ENCODE results near the gene LHX3. TPM values are rescaled to one million over a fixed set of nuclear protein-coding genes. Genes with fewer than 3 reads are reported as not detected.

The LHX3 gene
- total and polyA plus RNA-seq, 8 donors = not detected

- no peak for TF ChIP-seq CTCF (IDR thresholded peaks at IDR 0.05)
- no peaks in the 10 kb centered on the region for H3K36me3 ChIP-seq
- no peak overlapping the region for H3K27ac ChIP-seq
- peak in 1 of 6 donors; percentile 56 for DNase-seq
- no peaks in the 10 kb centered on the region for H3K9me3 ChIP-seq
- FAIRE-seq = no peak
- 42 to 44% methylated on average over 19 of the region's 19 CpGs for WGBS, 2 donors
- H3K4me1 ChIP-seq = no peaks in the 10 kb centered on the region
- no peak overlapping the region for H3K4me3 ChIP-seq
- intact Hi-C loops (cut with DNase I) = no loop called here
- peaks cover 0 to 42% (median 16%) of the 10 kb centered on the region in 4 donors for H3K27me3 ChIP-seq
- no peak for ATAC-seq
These were observed 4.5 kb downstream of the LHX3 start for GRCh38 chr9:136200424-136200823.

GRCh38 chr9:136199391-136200288 is 5.3 kb downstream of the LHX3 start:
- TF ChIP-seq CTCF (IDR thresholded peaks at IDR 0.05) = no peak
- intact Hi-C loops (cut with DNase I) = no loop called here
- no peaks in the 10 kb centered on the region for H3K36me3 ChIP-seq
- FAIRE-seq = no peak
- H3K4me3 ChIP-seq = no peak overlapping the region
- WGBS, 2 donors = 8% methylated on average over 71 of the region's 71 CpGs
- peaks cover 0 to 37% (median 15%) of the 10 kb centered on the region in 4 donors for H3K27me3 ChIP-seq
- ATAC-seq = no peak
- DNase-seq = peak in 1 of 6 donors; percentile 50
- no peak overlapping the region for H3K27ac ChIP-seq
- H3K9me3 ChIP-seq = no peaks in the 10 kb centered on the region
- H3K4me1 ChIP-seq = no peaks in the 10 kb centered on the region

- H3K36me3 ChIP-seq = no peaks in the 10 kb centered on the region
- WGBS, 2 donors = 2% methylated on average over 51 to 62 of the region's 62 CpGs
- no peak for FAIRE-seq
- H3K27ac ChIP-seq = no peak overlapping the region
- H3K4me1 ChIP-seq = no peaks in the 10 kb centered on the region
- no peak overlapping the region for H3K4me3 ChIP-seq
- DNase-seq = peak in 1 of 6 donors; percentile 69
- no peaks in the 10 kb centered on the region for H3K9me3 ChIP-seq
- intact Hi-C loops (cut with DNase I) = no loop called here
- no peak for ATAC-seq
- TF ChIP-seq CTCF (IDR thresholded peaks at IDR 0.05) = no peak
- H3K27me3 ChIP-seq = peaks cover 0 to 40% (median 15%) of the 10 kb centered on the region in 4 donors
These were observed 6.3 kb downstream of the LHX3 start for GRCh38 chr9:136198605-136199083.

- FAIRE-seq = no peak
These were observed 6.9 kb downstream of the LHX3 start for GRCh38 chr9:136197930-136198604.

More at GRCh38 chr9:136197930-136198604, 6.9 kb downstream of the LHX3 start:
- intact Hi-C loops (cut with DNase I) = no loop called here
- no peak for ATAC-seq
- H3K4me3 ChIP-seq = no peak overlapping the region
- DNase-seq = peak in 1 of 6 donors; percentile 52
- WGBS, 2 donors = 10 to 14% methylated on average over 18 of the region's 18 CpGs
- TF ChIP-seq CTCF (IDR thresholded peaks at IDR 0.05) = no peak
- no peaks in the 10 kb centered on the region for H3K4me1 ChIP-seq
- H3K27ac ChIP-seq = no peak overlapping the region
- no peaks in the 10 kb centered on the region for H3K36me3 ChIP-seq
- H3K27me3 ChIP-seq = peaks cover 0 to 45% (median 17%) of the 10 kb centered on the region in 4 donors
- no peaks in the 10 kb centered on the region for H3K9me3 ChIP-seq
